OCI-LY7 (cell line): ENCODE measurements around the gene SYCP2L. TPM values are rescaled to one million over a fixed set of nuclear protein-coding genes. Genes with fewer than 3 reads are reported as not detected.

Source experiments
- BruUV-seq: library from RNA; stranded (reverse); fragments of 400-500 nt; replicated peaks from 2 replicates; lab custom pipeline; 2021; lab: Mats Ljungman, UMichigan
- CTCF ChIA-PET: fragments of 300-600 bp; sonication (Branson Sonifier 250); formaldehyde crosslinking; loops from one replicate; lab custom pipeline; 2022; ENCODE audit warnings: antibody characterized with exemption; ENCODE audit not compliant: unreplicated experiment; lab: Charles Lee
- POLR2A ChIA-PET: fragments of 300-600 bp; sonication (Branson Sonifier 250); formaldehyde crosslinking; loops from one replicate; lab custom pipeline; 2022; ENCODE audit warnings: antibody characterized with exemption; lab: Charles Lee
- DNase-seq: peaks from one replicate; pipeline ENCODE4 v3.0.0-alpha.2; 2015; ENCODE audit warnings: low spot score
- H2AFZ ChIP-seq: fragments of 200-600 bp; sonication (generic), shearing (Covaris generic); 2 replicates; pipeline ENCODE4 v1.6.1; 2014; ENCODE audit warnings: mild to moderate bottlenecking, antibody characterized with exemption, low read length, moderate library complexity
- H3K27ac ChIP-seq: fragments of 200-600 bp; sonication (generic); 2 replicates; pipeline ENCODE4 v1.5.1; 2014; ENCODE audit warnings: mixed run types, low read depth, mild to moderate bottlenecking, moderate library complexity, low read length, inconsistent platforms; ENCODE audit not compliant: poor library complexity, severe bottlenecking
- H3K36me3 ChIP-seq: fragments of 200-600 bp; sonication (generic); 2 replicates; pipeline ENCODE4 v1.6.1; 2014; ENCODE audit warnings: mild to moderate bottlenecking, antibody characterized with exemption, low read length, moderate library complexity, mixed read lengths; ENCODE audit not compliant: insufficient read depth
- H3K4me1 ChIP-seq: fragments of 200-600 bp; sonication (generic); 2 replicates; pipeline ENCODE4 v1.5.1; 2014; ENCODE audit warnings: mild to moderate bottlenecking, low read length; ENCODE audit not compliant: insufficient read depth, poor library complexity, severe bottlenecking
- H3K4me2 ChIP-seq: fragments of 200-600 bp; sonication (generic); 2 replicates; pipeline ENCODE4 v1.6.1; 2014; ENCODE audit warnings: mild to moderate bottlenecking, low read length
- H3K4me3 ChIP-seq: fragments of 200-600 bp; sonication (generic); 2 replicates; pipeline ENCODE4 v1.5.1; 2014; ENCODE audit warnings: mild to moderate bottlenecking, low read depth, low read length; ENCODE audit not compliant: poor library complexity, severe bottlenecking
- H3K79me2 ChIP-seq: fragments of 200-600 bp; sonication (generic); 2 replicates; pipeline ENCODE4 v1.6.1; 2016; ENCODE audit warnings: low read depth, mild to moderate bottlenecking, low read length, moderate library complexity, mixed read lengths; ENCODE audit not compliant: insufficient read depth
- H3K9me2 ChIP-seq: fragments of 200-600 bp; sonication (generic); 2 replicates; pipeline ENCODE4 v1.6.1; 2016; ENCODE audit warnings: mild to moderate bottlenecking, low read length, mixed read lengths; ENCODE audit not compliant: insufficient read depth
- H3K9me3 ChIP-seq: fragments of 200-600 bp; sonication (generic); 2 replicates; pipeline ENCODE4 v1.6.1; 2014; ENCODE audit warnings: mild to moderate bottlenecking, mixed run types, low read length, mixed read lengths
- H4K20me1 ChIP-seq: fragments of 200-600 bp; sonication (generic); 2 replicates; pipeline ENCODE4 v1.6.1; 2014; ENCODE audit warnings: mild to moderate bottlenecking, antibody characterized with exemption, low read length, moderate library complexity, mixed read lengths; ENCODE audit not compliant: insufficient read depth
- EZH2phosphoT487 ChIP-seq: fragments of 200-600 bp; sonication (generic); IDR thresholded peaks from 2 replicates; pipeline ENCODE4 v1.6.1; 2018; ENCODE audit warnings: low read depth, borderline replicate concordance, mild to moderate bottlenecking, mixed run types, antibody characterized with exemption, low read length, moderate library complexity, mixed read lengths
- intact Hi-C: fragments of 100-400 bp; cut with micrococcal nuclease; formaldehyde crosslinking; loops from one replicate; pipeline ENCODE4 v1.10.0; 2022; ENCODE audit not compliant: unreplicated experiment
- total RNA-seq, 2 experiments: library from RNA; depleted of rRNA in 1 of 2; stranded (reverse); fragments of >200 nt in 1 of 2; shearing (Covaris generic) in 1 of 2; gene quantifications; 2 replicates each; pipeline ENCODE4 v1.2.3, GENCODE V29; 2014 to 2022
- TF ChIP-seq, protein P1 (sequence below): fragments of 200-600 bp; sonication (generic); conservative IDR thresholded peaks from 2 replicates; pipeline ENCODE4 v1.5.1; 2014; ENCODE audit warnings: mild to moderate bottlenecking, antibody characterized with exemption, low read length, moderate library complexity, mixed read lengths

Gene SYCP2L
- total RNA-seq, 2 experiments from 2014 or later = 1.3 to 1.4 TPM

DNA sequence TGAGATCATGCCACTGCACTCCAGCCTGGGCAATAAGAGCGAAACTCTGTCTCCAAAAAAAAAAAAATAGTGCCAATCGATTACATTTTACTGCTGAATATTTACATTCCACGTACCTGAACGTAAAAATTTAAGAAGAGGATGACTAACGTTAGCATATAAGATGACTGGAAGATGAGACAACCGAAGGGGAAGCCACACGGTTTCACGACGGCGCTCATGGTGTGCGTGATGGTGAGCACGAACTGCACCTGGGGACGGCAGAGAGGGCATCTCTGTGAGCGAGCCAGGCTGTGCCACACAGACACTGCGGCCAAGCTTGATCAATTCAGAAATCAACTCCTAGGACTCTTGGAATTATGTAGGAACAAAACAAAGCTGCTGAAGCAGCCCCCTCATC is 102.7 kb downstream of the SYCP2L start:
- no peak for TF ChIP-seq EZH2phosphoT487
- TF ChIP-seq, protein P1, sequence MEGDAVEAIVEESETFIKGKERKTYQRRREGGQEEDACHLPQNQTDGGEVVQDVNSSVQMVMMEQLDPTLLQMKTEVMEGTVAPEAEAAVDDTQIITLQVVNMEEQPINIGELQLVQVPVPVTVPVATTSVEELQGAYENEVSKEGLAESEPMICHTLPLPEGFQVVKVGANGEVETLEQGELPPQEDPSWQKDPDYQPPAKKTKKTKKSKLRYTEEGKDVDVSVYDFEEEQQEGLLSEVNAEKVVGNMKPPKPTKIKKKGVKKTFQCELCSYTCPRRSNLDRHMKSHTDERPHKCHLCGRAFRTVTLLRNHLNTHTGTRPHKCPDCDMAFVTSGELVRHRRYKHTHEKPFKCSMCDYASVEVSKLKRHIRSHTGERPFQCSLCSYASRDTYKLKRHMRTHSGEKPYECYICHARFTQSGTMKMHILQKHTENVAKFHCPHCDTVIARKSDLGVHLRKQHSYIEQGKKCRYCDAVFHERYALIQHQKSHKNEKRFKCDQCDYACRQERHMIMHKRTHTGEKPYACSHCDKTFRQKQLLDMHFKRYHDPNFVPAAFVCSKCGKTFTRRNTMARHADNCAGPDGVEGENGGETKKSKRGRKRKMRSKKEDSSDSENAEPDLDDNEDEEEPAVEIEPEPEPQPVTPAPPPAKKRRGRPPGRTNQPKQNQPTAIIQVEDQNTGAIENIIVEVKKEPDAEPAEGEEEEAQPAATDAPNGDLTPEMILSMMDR = no peak
- no peaks in the 10 kb centered on the region for H3K9me3 ChIP-seq
- intact Hi-C loops = no loop called here
- H3K27ac ChIP-seq = no peak overlapping the region
- POLR2A ChIA-PET = interaction anchor here (0.7 to 0.9 kb wide), 3 partner anchors 21 to 787 kb away, joined by 3 read pairs; no protein-coding TSS in a partner anchor
- H3K4me1 ChIP-seq = no peaks in the 10 kb centered on the region
- CTCF ChIA-PET = no interaction called here
- H3K4me2 ChIP-seq = no peak overlapping the region
- no peaks in the 10 kb centered on the region for H3K36me3 ChIP-seq
- H2AFZ ChIP-seq = no peak overlapping the region
- no peak overlapping the region for H3K4me3 ChIP-seq
- H3K79me2 ChIP-seq = no peaks in the 10 kb centered on the region
- no peaks in the 10 kb centered on the region for H3K9me2 ChIP-seq
- H4K20me1 ChIP-seq = no peaks in the 10 kb centered on the region
- DNase-seq = no peak
- BruUV-seq = no TSS peak

DNA sequence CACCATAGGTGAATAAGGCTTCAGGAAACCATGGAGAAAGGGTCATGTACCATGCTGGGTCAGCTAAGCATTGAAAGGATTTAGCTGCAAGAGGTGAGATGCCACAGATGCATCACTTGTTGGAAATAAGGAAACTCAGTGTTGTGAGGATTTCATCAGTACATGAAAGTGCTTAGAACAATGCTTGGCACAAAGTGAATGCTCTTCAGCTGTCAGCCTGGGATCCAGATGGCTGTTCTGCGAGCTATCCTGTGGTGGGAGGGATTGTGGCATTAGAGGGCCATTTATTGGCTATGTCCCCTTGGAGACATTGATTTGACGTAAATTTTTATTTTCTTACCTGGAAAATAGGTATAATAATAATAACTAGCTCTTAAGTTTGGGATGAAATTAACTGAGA is 104.3 kb downstream of the SYCP2L start:
- no TSS peak for BruUV-seq
- no peak overlapping the region for H3K27ac ChIP-seq
- H4K20me1 ChIP-seq = no peaks in the 10 kb centered on the region
- DNase-seq = no peak
- ChIA-PET CTCF (no interaction called here), POLR2A (no interaction called here)
- H3K4me3 ChIP-seq = no peak overlapping the region
- no peak overlapping the region for H3K4me2 ChIP-seq
- no peak for TF ChIP-seq EZH2phosphoT487
- TF ChIP-seq, protein P1 = no peak
- H2AFZ ChIP-seq = no peak overlapping the region
- intact Hi-C loops = no loop called here
- no peaks in the 10 kb centered on the region for H3K9me3 ChIP-seq
- no peaks in the 10 kb centered on the region for H3K79me2 ChIP-seq
- no peaks in the 10 kb centered on the region for H3K36me3 ChIP-seq
- no peaks in the 10 kb centered on the region for H3K4me1 ChIP-seq
- H3K9me2 ChIP-seq = no peaks in the 10 kb centered on the region

DNA sequence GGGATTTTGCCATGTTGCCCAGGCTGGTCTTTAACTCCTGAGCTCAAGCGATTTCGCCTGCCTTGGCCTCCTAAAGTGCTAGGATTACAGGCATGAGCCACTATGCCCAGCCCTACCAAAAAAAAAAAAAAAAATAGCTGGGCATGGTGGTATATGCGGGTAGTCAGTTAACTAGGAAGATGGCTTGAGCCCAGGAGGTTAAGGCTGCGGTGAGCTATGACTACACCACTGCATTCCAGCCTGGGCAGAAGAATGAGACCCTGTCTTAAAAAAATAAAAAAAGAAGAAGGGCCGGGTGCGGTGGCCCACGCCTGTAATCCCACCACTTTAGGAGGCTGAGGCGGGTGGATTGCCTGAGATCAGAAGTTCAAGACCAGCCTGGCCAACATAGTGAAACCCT is 107.0 kb downstream of the SYCP2L start:
- Histone ChIP-seq H3K9me2 (no peaks in the 10 kb centered on the region), H3K9me3 (no peaks in the 10 kb centered on the region), H2AFZ (no peak overlapping the region), H3K4me3 (no peak overlapping the region), H3K4me2 (no peak overlapping the region), H3K36me3 (no peaks in the 10 kb centered on the region), H3K79me2 (no peaks in the 10 kb centered on the region), H4K20me1 (no peaks in the 10 kb centered on the region), H3K4me1 (no peaks in the 10 kb centered on the region), H3K27ac (no peak overlapping the region)
- TF ChIP-seq, protein P1 = no peak
- TF ChIP-seq EZH2phosphoT487 = no peak
- no peak for DNase-seq
- POLR2A ChIA-PET = interaction anchor here (0.6 to 0.7 kb wide), 3 partner anchors 12 to 507 kb away, joined by 3 to 5 read pairs (median 5); no protein-coding TSS in a partner anchor
- CTCF ChIA-PET = no interaction called here
- intact Hi-C loops = no loop called here
- BruUV-seq = no TSS peak
